HEK293 (cell line): ENCODE data around the gene ZNF738.

Experiments used
- CTCF ChIA-PET: fragments of 350-600 bp; formaldehyde crosslinking; extraction: SDS; loops from one replicate; lab custom pipeline; 2021; ENCODE audit warnings: antibody characterized with exemption; lab: Yijun Ruan, JAX
- POLR2A ChIA-PET: fragments of 300-600 bp; formaldehyde crosslinking; extraction: SDS; loops from one replicate; lab custom pipeline; 2020; ENCODE audit warnings: antibody characterized with exemption, inconsistent platforms; lab: Yijun Ruan, JAX
- H3K27ac ChIP-seq: fragments of 200-500 bp; sonication (Bioruptor generic); 2 replicates; pipeline ENCODE4 v1.5.1; 2014; ENCODE audit warnings: low read depth, low read length, control low read depth, inconsistent platforms; ENCODE audit errors: extremely low read depth
- H3K36me3 ChIP-seq, 2 experiments: fragments of 200-500 bp in 1 of 2; sonication (Bioruptor generic) in 1 of 2; 1 replicate in 1 of 2; 2 replicates in 1 of 2; pipeline ENCODE4 v1.5.1; 2014 to 2017; ENCODE audit warnings: inconsistent platforms in 2 of 2, low read length in 2 of 2; ENCODE audit not compliant: control insufficient read depth in 2 of 2, insufficient read depth in 1 of 2
- H3K4me1 ChIP-seq: fragments of 200-500 bp; sonication (Bioruptor generic); 2 replicates; pipeline ENCODE4 v1.5.1; 2014; ENCODE audit warnings: mild to moderate bottlenecking, low read length, inconsistent platforms; ENCODE audit not compliant: control insufficient read depth, insufficient read depth
- H3K4me3 ChIP-seq: 2 replicates; pipeline ENCODE4 v1.5.1; 2011; ENCODE audit warnings: low read depth, mild to moderate bottlenecking, control low read depth, low read length, moderate library complexity
- H3K9me3 ChIP-seq: fragments of 200-500 bp; sonication (Bioruptor generic); 2 replicates; pipeline ENCODE4 v1.5.1; 2014; ENCODE audit warnings: low read depth, low read length, inconsistent platforms; ENCODE audit not compliant: control insufficient read depth, insufficient read depth
- KLF7 ChIP-seq: fragments of 450-650 bp; formaldehyde crosslinking; IDR thresholded peaks from 2 replicates; pipeline ENCODE4 v1.5.1; 2016; ENCODE audit warnings: missing biosample characterization, missing genetic modification characterization, borderline replicate concordance
- YY1 ChIP-seq: fragments of 450-650 bp; formaldehyde crosslinking; IDR thresholded peaks from 2 replicates; pipeline ENCODE4 v1.5.1; 2018; ENCODE audit warnings: missing biosample characterization, missing genetic modification characterization
- ZBTB1 ChIP-seq: fragments of 450-650 bp; formaldehyde crosslinking; IDR thresholded peaks from 2 replicates; pipeline ENCODE4 v1.5.1; 2016; ENCODE audit warnings: missing biosample characterization, missing genetic modification characterization
- ZBTB8A ChIP-seq: fragments of 450-650 bp; formaldehyde crosslinking; IDR thresholded peaks from 2 replicates; pipeline ENCODE4 v1.5.1; 2016; ENCODE audit warnings: missing biosample characterization, missing genetic modification characterization
- ZFHX2 ChIP-seq: fragments of 450-650 bp; formaldehyde crosslinking; conservative IDR thresholded peaks from 2 replicates; pipeline ENCODE4 v1.5.1; 2016; ENCODE audit warnings: missing biosample characterization, missing genetic modification characterization
- ZNF19 ChIP-seq: fragments of 450-650 bp; formaldehyde crosslinking; IDR thresholded peaks from 2 replicates; pipeline ENCODE4; 2016; ENCODE audit warnings: missing biosample characterization, missing genetic modification characterization, low read depth
- ZNF223 ChIP-seq: fragments of 450-650 bp; formaldehyde crosslinking; IDR thresholded peaks from 2 replicates; pipeline ENCODE4 v1.5.1; 2016; ENCODE audit warnings: missing biosample characterization, missing genetic modification characterization
- ZNF248 ChIP-seq: fragments of 450-650 bp; formaldehyde crosslinking; IDR thresholded peaks from 2 replicates; pipeline ENCODE4 v1.5.1; 2017; ENCODE audit warnings: missing biosample characterization, missing genetic modification characterization
- ZNF341 ChIP-seq: fragments of 450-650 bp; formaldehyde crosslinking; IDR thresholded peaks from 2 replicates; pipeline ENCODE4; 2016; ENCODE audit warnings: low read depth, missing biosample characterization, missing genetic modification characterization
- ZNF548 ChIP-seq: fragments of 450-650 bp; formaldehyde crosslinking; IDR thresholded peaks from 2 replicates; pipeline ENCODE4 v1.5.1; 2016; ENCODE audit warnings: missing biosample characterization, missing genetic modification characterization
- ZNF654 ChIP-seq: fragments of 450-650 bp; formaldehyde crosslinking; IDR thresholded peaks from 2 replicates; pipeline ENCODE4 v1.5.1; 2016; ENCODE audit warnings: low read depth, missing biosample characterization, missing genetic modification characterization
- ZNF776 ChIP-seq: fragments of 450-650 bp; formaldehyde crosslinking; IDR thresholded peaks from 2 replicates; pipeline ENCODE4 v1.5.0; 2017; ENCODE audit warnings: missing biosample characterization, missing genetic modification characterization, borderline replicate concordance
- ZXDB ChIP-seq: fragments of 450-650 bp; formaldehyde crosslinking; IDR thresholded peaks from 2 replicates; pipeline ENCODE4 v1.5.1; 2016; ENCODE audit warnings: missing biosample characterization, missing genetic modification characterization
- TF ChIP-seq, protein P1 (sequence below): fragments of 450-650 bp; formaldehyde crosslinking; IDR thresholded peaks from 2 replicates; pipeline ENCODE4 v1.5.1; 2017; ENCODE audit warnings: missing biosample characterization, missing genetic modification characterization
- TF ChIP-seq, protein P2 (sequence below): fragments of 450-650 bp; formaldehyde crosslinking; IDR thresholded peaks from 2 replicates; pipeline ENCODE4 v1.5.1; 2016; ENCODE audit warnings: missing biosample characterization, missing genetic modification characterization
- TF ChIP-seq, protein P3 (sequence below): fragments of 450-650 bp; formaldehyde crosslinking; IDR thresholded peaks from 2 replicates; pipeline ENCODE4 v1.5.1; 2017; ENCODE audit warnings: missing biosample characterization, missing genetic modification characterization
- TF ChIP-seq, protein P4 (sequence below): fragments of 450-650 bp; formaldehyde crosslinking; conservative IDR thresholded peaks from 2 replicates; pipeline ENCODE4 v1.5.1; 2016; ENCODE audit warnings: low read depth, missing biosample characterization, missing genetic modification characterization
- TF ChIP-seq, protein P5 (sequence below): fragments of 450-650 bp; formaldehyde crosslinking; IDR thresholded peaks from 2 replicates; pipeline ENCODE4 v1.5.1; 2016; ENCODE audit warnings: missing biosample characterization, missing genetic modification characterization

ZNF738 gene

DNA sequence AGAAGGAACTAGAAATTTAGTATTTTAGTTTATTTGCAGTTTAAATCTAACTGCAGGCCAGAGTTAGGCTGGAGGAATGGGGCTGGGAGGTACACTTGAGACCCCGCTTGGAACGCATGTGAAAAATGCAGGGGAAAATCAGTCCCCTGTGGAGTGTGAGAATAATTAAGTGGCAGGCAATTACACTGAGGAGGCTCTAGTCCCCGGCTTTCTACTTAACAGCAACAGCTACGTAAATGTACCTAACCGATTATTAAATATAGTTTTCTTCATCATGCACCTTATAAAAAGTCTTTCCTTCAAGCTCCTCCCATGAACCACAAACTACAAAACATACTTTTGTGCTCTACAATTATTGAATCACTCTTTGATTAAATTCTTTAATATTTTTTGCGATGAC, 30.4 kb upstream of the ZNF738 start:
- Histone ChIP-seq H3K4me1 (no peaks in the 10 kb centered on the region), H3K4me3 (peak overlapping the region; percentile 88), H3K9me3 (0 out of 2 replicates have a peak, but pooled peaks cover 3% of the 10 kb centered on the region), H3K27ac (peak overlapping the region; percentile 75), H3K36me3 (peaks cover 12 to 16% of the 10 kb centered on the region in 2 experiments; a peak in 2 of 3 replicates)
- no peak for TF ChIP-seq ZNF248 (tag by site-specific recombination)
- no peak for TF ChIP-seq ZNF341 (tag by site-specific recombination)
- TF ChIP-seq ZNF548 (tag by site-specific recombination), result no peak
- TF ChIP-seq, protein P1, sequence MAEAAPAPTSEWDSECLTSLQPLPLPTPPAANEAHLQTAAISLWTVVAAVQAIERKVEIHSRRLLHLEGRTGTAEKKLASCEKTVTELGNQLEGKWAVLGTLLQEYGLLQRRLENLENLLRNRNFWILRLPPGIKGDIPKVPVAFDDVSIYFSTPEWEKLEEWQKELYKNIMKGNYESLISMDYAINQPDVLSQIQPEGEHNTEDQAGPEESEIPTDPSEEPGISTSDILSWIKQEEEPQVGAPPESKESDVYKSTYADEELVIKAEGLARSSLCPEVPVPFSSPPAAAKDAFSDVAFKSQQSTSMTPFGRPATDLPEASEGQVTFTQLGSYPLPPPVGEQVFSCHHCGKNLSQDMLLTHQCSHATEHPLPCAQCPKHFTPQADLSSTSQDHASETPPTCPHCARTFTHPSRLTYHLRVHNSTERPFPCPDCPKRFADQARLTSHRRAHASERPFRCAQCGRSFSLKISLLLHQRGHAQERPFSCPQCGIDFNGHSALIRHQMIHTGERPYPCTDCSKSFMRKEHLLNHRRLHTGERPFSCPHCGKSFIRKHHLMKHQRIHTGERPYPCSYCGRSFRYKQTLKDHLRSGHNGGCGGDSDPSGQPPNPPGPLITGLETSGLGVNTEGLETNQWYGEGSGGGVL (tag by site-specific recombination), result no peak
- TF ChIP-seq ZNF654 (tag by site-specific recombination), result no peak
- TF ChIP-seq, protein P2, sequence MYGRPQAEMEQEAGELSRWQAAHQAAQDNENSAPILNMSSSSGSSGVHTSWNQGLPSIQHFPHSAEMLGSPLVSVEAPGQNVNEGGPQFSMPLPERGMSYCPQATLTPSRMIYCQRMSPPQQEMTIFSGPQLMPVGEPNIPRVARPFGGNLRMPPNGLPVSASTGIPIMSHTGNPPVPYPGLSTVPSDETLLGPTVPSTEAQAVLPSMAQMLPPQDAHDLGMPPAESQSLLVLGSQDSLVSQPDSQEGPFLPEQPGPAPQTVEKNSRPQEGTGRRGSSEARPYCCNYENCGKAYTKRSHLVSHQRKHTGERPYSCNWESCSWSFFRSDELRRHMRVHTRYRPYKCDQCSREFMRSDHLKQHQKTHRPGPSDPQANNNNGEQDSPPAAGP (tag by site-specific recombination), result no peak
- TF ChIP-seq, protein P3, sequence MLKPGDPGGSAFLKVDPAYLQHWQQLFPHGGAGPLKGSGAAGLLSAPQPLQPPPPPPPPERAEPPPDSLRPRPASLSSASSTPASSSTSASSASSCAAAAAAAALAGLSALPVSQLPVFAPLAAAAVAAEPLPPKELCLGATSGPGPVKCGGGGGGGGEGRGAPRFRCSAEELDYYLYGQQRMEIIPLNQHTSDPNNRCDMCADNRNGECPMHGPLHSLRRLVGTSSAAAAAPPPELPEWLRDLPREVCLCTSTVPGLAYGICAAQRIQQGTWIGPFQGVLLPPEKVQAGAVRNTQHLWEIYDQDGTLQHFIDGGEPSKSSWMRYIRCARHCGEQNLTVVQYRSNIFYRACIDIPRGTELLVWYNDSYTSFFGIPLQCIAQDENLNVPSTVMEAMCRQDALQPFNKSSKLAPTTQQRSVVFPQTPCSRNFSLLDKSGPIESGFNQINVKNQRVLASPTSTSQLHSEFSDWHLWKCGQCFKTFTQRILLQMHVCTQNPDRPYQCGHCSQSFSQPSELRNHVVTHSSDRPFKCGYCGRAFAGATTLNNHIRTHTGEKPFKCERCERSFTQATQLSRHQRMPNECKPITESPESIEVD (tag by site-specific recombination), result no peak
- no peak for TF ChIP-seq ZNF776 (tag by site-specific recombination)
- no peak for TF ChIP-seq KLF7 (tag by site-specific recombination)
- ChIA-PET POLR2A (interaction anchor here (0.6 to 1.9 kb wide), 14 partner anchors 11 to 552 kb away, joined by 3 to 30 read pairs (median 6); partner anchors contain the start of genes ZNF100, ZNF429, ZNF430 and ZNF431), CTCF (interaction anchor here (0.5 kb wide), 1 partner anchor 771 kb away, joined by 6 read pairs; no protein-coding TSS in a partner anchor)

DNA sequence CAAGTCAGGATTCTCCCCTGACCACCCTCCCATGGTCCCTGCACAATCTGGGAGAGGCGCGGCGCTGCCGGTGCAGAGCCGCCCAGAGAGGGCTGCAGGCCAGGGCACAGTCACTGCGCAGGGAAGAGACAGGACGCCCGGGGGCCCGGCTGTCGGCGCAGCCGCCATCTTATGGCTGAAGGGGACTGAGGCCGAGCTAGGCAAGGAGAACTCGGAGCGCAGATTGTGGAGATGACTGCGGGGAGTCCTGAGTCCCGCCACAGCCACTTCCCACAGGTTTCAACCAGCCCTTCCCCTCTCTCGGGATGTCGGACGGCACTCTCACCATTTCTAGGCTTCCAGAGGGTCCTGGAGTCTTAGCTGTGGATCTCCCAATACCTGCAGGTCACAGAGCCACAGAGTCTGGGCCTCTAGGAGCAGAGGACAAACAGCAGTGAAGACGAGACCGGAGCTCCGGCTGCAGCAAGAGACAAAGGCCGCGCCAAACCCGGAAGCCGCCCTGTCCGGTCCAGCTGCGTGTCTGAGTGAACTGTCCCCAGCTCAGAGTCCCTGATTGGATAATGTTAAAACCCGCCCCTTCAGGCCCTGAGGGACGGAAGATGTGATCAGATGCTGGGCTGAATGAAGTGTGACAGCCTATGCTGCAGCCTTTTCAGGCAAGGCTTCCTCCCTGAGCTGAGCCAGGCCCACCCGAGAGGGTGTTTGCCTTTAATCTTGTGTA, 29.8 kb upstream of the ZNF738 start, which contains the start of gene ZNF708:
ZNF708 (minus strand) TSS at position 526 of the 721 bp plus-strand sequence; CDS start at position 328, 198 bp downstream.
- H3K4me1 ChIP-seq, result no peaks in the 10 kb centered on the region
- ChIA-PET CTCF (no interaction called here), POLR2A (interaction anchor here (0.6 to 1.9 kb wide), 19 partner anchors 8 to 553 kb away, joined by 3 to 30 read pairs (median 5); partner anchors contain the start of genes ZNF100, ZNF429, ZNF430 and ZNF431)
- 0 out of 2 replicates have a peak, but pooled peaks cover 3% of the 10 kb centered on the region for H3K9me3 ChIP-seq
- peaks cover 12 to 16% of the 10 kb centered on the region in 2 experiments; a peak in 2 of 3 replicates for H3K36me3 ChIP-seq
- peak within 1 kb of the TSS; percentile 75 for H3K27ac ChIP-seq
- H3K4me3 ChIP-seq, result peak within 1 kb of the TSS; percentile 88
- TF ChIP-seq YY1, result 0 out of 2 replicates have a peak, but pooled peaks have one; percentile 27
- peak; percentile 46; the same call in 1 of the 2 replicates for TF ChIP-seq ZXDB (tag by site-specific recombination)
- no peak for TF ChIP-seq ZNF223 (tag by site-specific recombination)
- no peak for TF ChIP-seq ZFHX2 (tag by site-specific recombination)
- no peak for TF ChIP-seq ZNF548 (tag by site-specific recombination)
- TF ChIP-seq ZNF19, result no peak
- TF ChIP-seq, protein P4, sequence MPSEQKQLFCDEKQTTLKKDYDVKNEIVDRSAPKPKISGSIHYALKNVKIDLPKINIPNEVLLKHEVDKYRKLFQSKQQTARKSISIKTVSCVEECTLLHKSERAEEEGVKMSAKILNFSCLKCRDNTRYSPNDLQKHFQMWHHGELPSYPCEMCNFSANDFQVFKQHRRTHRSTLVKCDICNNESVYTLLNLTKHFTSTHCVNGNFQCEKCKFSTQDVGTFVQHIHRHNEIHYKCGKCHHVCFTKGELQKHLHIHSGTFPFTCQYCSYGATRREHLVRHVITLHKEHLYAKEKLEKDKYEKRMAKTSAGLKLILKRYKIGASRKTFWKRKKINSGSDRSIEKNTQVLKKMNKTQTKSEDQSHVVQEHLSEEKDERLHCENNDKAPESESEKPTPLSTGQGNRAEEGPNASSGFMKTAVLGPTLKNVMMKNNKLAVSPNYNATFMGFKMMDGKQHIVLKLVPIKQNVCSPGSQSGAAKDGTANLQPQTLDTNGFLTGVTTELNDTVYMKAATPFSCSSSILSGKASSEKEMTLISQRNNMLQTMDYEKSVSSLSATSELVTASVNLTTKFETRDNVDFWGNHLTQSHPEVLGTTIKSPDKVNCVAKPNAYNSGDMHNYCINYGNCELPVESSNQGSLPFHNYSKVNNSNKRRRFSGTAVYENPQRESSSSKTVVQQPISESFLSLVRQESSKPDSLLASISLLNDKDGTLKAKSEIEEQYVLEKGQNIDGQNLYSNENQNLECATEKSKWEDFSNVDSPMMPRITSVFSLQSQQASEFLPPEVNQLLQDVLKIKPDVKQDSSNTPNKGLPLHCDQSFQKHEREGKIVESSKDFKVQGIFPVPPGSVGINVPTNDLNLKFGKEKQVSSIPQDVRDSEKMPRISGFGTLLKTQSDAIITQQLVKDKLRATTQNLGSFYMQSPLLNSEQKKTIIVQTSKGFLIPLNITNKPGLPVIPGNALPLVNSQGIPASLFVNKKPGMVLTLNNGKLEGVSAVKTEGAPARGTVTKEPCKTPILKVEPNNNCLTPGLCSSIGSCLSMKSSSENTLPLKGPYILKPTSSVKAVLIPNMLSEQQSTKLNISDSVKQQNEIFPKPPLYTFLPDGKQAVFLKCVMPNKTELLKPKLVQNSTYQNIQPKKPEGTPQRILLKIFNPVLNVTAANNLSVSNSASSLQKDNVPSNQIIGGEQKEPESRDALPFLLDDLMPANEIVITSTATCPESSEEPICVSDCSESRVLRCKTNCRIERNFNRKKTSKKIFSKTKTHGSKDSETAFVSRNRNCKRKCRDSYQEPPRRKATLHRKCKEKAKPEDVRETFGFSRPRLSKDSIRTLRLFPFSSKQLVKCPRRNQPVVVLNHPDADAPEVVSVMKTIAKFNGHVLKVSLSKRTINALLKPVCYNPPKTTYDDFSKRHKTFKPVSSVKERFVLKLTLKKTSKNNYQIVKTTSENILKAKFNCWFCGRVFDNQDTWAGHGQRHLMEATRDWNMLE (tag by site-specific recombination), result peak; percentile 33; the same call in 1 of the 2 replicates
- TF ChIP-seq, protein P5, sequence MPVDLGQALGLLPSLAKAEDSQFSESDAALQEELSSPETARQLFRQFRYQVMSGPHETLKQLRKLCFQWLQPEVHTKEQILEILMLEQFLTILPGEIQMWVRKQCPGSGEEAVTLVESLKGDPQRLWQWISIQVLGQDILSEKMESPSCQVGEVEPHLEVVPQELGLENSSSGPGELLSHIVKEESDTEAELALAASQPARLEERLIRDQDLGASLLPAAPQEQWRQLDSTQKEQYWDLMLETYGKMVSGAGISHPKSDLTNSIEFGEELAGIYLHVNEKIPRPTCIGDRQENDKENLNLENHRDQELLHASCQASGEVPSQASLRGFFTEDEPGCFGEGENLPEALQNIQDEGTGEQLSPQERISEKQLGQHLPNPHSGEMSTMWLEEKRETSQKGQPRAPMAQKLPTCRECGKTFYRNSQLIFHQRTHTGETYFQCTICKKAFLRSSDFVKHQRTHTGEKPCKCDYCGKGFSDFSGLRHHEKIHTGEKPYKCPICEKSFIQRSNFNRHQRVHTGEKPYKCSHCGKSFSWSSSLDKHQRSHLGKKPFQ (tag by site-specific recombination), result peak; percentile 26; the same call in 1 of the 2 replicates
- no peak for TF ChIP-seq ZBTB1 (tag by site-specific recombination)
- peak; percentile 70 for TF ChIP-seq ZBTB8A
